MM.1S (cell line): ENCODE measurements around the gene HMX1.

ENCODE experiments used
- EZH2 ChIP-seq: fragments of 300-600 bp; sonication (generic); optimal IDR thresholded peaks from 2 replicates; pipeline ENCODE3; 2017; ENCODE audit warnings: low read depth, mild to moderate bottlenecking, antibody characterized with exemption, low read length, mixed read lengths
- TF ChIP-seq, protein P1 (sequence below): fragments of 300-600 bp; sonication (generic); IDR thresholded peaks from 2 replicates; pipeline ENCODE4 v1.5.1; 2016; ENCODE audit warnings: antibody characterized with exemption, low read length, mixed read lengths

DNA sequence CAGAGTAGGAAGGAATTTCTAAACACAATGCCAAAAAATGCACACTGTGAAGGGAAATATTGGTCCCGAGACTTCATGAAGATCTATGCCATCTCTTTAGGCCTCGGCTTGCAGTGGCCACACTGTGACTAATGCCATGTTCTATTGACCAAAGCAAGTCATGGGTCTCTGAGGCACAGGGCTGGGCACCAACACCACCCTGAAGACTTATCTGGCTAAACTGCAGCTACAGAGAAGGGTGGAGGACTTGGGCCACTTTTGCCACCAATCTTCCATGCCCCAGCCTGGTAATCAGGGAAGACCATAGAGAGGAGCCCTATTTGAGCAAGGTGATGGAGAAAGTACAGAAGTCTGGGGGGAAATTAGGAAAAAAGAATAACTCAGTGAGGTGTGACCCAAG lies 42.1 kb downstream of the HMX1 start:
- TF ChIP-seq, protein P1, sequence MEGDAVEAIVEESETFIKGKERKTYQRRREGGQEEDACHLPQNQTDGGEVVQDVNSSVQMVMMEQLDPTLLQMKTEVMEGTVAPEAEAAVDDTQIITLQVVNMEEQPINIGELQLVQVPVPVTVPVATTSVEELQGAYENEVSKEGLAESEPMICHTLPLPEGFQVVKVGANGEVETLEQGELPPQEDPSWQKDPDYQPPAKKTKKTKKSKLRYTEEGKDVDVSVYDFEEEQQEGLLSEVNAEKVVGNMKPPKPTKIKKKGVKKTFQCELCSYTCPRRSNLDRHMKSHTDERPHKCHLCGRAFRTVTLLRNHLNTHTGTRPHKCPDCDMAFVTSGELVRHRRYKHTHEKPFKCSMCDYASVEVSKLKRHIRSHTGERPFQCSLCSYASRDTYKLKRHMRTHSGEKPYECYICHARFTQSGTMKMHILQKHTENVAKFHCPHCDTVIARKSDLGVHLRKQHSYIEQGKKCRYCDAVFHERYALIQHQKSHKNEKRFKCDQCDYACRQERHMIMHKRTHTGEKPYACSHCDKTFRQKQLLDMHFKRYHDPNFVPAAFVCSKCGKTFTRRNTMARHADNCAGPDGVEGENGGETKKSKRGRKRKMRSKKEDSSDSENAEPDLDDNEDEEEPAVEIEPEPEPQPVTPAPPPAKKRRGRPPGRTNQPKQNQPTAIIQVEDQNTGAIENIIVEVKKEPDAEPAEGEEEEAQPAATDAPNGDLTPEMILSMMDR, result no peak
- no peak for TF ChIP-seq EZH2
